CD1c-positive myeloid dendritic cell (primary cell): ENCODE data around the gene UBE2E3.
"Not testable (repeated sequence)": the region's sequence is repeated elsewhere in the genome, so short reads cannot be mapped to it uniquely, and the experiment has no call there.

Experiments used
- DNase-seq: peaks from one replicate; pipeline ENCODE4 v3.0.0-alpha.2; 2016; ENCODE audit errors: extremely low spot score

The UBE2E3 gene

DNA sequence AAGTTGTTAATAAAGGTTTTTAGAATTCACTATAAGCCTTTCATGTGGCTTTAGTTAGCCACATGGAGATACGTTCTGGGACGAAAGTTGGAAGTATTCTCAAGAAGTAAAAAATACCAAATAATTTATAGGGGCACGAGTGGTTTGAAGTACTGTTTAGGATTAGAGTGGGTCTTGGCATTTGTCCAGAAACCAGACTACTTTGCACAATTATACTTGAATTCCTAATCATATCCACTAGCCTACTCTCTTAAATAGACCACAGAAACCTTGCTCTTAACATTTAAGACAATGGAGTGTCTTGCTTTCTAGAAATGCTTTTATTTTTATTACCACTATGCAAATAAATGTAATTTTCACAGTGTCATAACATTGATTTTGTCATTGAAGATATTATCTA is 44.6 kb downstream of the UBE2E3 start:
- DNase-seq, result no peak

DNA sequence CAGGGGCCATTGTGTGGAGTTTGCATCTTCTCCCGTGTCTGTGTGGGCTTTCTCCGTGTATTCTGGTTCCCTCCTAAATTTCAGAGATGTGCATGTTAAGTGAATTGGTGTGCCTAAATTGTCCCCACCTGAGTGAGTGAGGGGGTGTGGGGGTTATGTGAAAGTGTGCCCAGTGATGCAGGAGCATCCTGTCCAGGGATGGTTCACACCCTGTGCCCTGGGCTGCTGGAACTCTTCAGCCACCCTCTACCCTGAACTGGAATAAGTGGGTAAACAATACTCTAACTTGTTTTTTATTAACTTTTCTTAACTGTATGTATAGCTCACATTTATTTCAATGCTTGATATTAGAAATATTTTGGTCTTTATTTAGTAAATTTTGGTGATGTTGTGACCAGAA is 56.0 kb downstream of the UBE2E3 start:
- no peak for DNase-seq

DNA sequence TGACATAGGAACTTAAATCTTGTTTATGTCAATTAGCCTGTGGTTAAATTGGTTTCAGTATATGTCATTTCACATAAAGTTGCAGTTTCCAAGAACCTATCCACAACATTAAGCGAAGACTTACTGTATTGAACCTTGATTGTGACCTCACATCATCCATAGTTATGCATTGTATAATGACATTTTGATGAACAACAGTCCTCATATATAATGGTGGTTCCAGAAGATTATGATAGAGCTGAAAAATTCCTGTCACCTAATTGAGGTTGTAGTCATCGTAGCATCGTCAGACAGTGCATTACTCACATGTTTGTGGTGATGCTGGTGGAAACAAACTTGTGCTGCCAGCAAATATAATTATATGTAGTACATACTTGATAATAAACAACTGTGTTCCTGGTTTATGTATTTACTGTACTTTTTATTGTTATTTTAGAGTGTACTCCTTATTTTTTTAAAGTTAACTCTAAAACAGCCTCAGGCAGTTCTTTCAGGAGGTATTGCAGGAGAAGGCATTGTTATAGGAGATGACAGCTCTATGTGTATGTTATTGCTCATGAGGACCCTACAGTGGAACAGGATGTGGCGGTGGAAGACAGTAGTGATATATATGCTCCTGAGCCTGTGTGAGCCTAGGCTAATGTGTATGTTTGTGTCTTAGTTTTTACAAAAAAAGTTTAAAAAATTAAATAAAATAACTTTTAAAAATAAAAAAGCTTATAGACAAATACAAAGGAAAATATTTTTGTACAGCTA is 56.6 kb downstream of the UBE2E3 start:
- DNase-seq, result no peak

DNA sequence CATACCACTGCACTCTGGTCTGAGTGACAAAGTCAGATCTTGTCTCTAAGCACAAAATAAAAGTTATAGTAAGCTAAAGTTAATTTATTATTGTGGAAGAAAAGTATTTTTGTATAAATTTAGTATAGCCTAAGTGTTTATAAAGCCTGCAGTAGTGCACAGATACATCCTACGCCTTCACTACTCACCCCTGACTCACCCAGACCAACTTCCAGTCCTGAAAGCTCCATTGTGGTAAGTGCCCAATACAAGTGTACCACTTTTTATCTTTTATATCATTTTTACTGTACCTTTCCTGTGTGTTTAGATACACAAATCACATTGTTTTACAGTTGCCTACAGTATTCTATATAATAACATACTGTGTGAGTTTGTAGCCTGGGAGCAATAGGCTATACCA is 57.5 kb downstream of the UBE2E3 start:
- no peak for DNase-seq

- no peak for DNase-seq
Observed at GRCh38 chr2:181038796-181039195, 58.4 kb downstream of the UBE2E3 start.

DNA sequence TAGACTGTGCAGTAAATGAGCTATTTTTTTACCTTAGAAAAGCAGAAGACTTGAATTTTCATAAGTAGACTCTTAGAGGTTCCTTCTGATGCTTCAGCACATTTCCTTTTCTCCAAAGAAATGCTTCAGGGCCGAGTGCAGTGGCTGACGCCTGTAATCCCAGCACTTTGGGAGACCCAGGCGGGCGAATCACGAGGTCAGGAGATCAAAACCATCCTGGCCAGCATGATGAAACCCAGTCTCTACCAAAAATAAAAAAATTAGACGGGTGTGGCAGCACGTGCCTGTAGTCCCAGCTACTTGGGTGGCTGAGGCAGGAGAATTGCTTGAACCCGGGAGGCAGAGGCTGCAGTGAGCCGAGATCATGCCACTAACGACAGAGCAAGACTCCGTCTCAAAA is 60.4 kb downstream of the UBE2E3 start:
- DNase-seq, result not testable (repeated sequence)

GRCh38 chr2:181041661-181042060 is 61.3 kb downstream of the UBE2E3 start:
- DNase-seq, result no peak

GRCh38 chr2:181042706-181043105 is 62.3 kb downstream of the UBE2E3 start:
- no peak for DNase-seq

DNA sequence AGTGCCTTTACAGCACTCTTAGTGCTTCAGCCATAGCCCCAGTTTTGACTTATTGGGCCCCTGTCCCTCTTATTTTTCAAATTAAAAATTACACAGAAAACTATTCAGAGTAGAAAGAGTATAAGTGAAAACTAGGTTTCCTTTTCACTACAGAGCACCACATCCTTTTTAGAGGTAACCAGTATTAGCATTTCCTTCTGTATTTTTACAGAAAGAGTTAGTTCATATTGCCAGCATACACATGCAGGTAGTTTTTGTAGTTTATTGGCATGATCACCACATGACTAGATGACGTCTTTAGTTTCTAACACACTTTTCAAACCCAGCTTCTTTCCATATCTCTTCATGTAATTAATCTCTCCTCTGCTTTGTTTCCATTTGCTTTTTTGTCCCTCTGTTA is 66.4 kb downstream of the UBE2E3 start:
- DNase-seq, result no peak

- no peak for DNase-seq
Observed at GRCh38 chr2:181047829-181048228, 67.4 kb downstream of the UBE2E3 start.

GRCh38 chr2:181051861-181052522 is 71.6 kb downstream of the UBE2E3 start:
- DNase-seq, result no peak

GRCh38 chr2:181052523-181052891 is 72.1 kb downstream of the UBE2E3 start:
- DNase-seq, result no peak

DNA sequence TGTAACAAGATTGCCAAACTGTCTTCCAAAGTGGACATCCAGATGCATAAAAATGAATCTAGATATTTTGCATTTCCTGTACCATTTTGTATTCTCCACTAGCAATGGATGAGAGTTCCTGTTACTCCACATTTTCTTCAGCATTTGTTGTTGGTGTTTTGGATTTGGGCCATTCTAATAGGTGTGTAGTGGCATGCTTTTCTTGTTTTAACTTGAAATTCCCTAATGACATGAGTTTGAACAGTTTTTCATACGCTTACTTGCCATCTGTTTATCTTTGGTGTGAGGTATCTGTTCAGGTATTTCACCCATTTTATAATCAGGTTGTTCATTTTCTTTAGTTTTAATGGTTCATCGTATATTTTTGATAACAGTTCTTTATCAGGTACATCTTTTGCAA is 73.9 kb downstream of the UBE2E3 start:
- no peak for DNase-seq

DNA sequence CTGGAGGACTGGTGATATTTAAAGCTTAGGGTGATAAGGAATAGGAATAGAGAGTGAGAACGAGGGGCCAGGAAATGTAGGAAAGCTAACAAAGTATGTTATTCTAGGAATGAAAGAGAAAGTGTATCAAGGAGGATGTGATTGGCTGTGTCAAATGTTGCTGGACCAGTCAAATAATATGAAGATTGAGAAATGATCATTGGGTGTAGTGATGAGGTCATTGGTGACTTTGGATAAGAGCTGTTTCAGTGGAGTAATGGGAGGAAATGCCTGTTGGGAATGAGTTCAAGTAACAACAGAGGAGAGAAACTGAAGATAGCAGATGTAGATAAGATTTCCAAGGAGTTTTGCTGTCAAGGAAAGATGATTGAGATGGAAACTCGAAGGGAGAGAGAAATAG is 74.4 kb downstream of the UBE2E3 start:
- no peak for DNase-seq

- peak; percentile 62 for DNase-seq
Observed at GRCh38 chr2:181058378-181059269, 78.2 kb downstream of the UBE2E3 start.

GRCh38 chr2:181063696-181064095 is 83.3 kb downstream of the UBE2E3 start:
- no peak for DNase-seq

DNA sequence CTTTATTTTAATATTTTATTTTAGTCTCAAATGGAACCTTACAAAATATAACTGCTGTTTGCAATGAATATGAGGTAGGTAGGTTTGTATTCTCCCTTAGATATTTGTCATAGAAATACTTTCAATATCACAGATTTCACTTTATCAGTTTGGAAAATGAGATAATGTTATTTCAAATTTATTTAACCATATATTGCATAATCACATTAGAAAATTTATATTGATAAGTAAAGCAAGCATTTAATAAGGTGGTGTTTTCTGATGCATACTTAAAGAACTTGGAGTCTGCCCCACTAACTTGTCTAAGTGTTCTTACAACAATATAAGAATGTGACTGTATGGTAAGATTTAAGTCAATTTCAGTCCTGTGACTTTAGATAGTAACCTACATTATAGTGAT is 85.1 kb downstream of the UBE2E3 start:
- no peak for DNase-seq

- no peak for DNase-seq
Observed at GRCh38 chr2:181066333-181066732, 85.9 kb downstream of the UBE2E3 start.

- DNase-seq, result peak; percentile 9
Observed at GRCh38 chr2:181070119-181070835, 89.9 kb downstream of the UBE2E3 start.

DNA sequence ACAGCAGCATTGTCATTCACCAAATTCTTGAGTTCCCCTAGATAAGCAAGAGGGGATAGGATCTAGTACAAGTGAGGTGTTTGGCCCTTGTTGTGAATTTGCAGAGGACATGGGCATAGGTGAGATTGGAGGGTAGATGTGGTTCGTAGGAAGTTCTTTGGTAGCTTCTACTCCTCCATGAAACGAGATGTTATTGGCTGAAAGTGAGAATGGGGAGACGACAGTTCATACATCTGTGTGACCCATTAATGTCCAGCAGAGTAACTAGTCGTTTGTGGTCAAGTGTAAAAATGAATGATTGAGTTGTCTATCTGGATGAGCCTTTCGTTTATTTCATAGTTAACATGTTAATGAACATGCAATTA is 90.4 kb downstream of the UBE2E3 start:
- no peak for DNase-seq

GRCh38 chr2:181072486-181073235 is 92.3 kb downstream of the UBE2E3 start:
- peak; percentile 63 for DNase-seq
